ENCODE results near the gene BSX. TPM values are rescaled to one million over a fixed set of nuclear protein-coding genes. Genes with fewer than 3 reads are reported as not detected.

BSX gene
- total RNA-seq: not detected

- Histone ChIP-seq H3K36me3 (no peaks in the 10 kb centered on the region), H3K27ac (no peak within 1 kb of the TSS), H3K4me3 (no peak within 1 kb of the TSS), H3K4me1 (peaks cover 0 to 20% (median 14%) of the 10 kb centered on the region in 4 donors), H3K27me3 (peaks cover 100% of the 10 kb centered on the region), H3K9me3 (no peaks in the 10 kb centered on the region)
- TF ChIP-seq CTCF (IDR thresholded peaks at IDR 0.05) (no peak), EP300 (IDR thresholded peaks at IDR 0.05; ENCODE audit: low read depth) (no peak), POLR2A (IDR thresholded peaks at IDR 0.05) (no peak), POLR2AphosphoS5 (IDR thresholded peaks at IDR 0.05) (no peak)
- WGBS, 2 donors (ENCODE audit: low coverage in 1 of 2): 9% methylated on average over 35 of the region's 35 CpGs; no CpG with 5 or more reads in 1 of the 2 donors
- in situ Hi-C loops (cut with MboI; ENCODE audit: low pct_ligation_motif_present in 1 of 4, low pct_unique_long_range_greater_than_20kb in 1 of 4, low sequenced_read_pairs in 3 of 4): no loop called here
- DNase-seq: peak; percentile 12
- intact Hi-C loops (cut with DNase I; ENCODE audit: low total_unique reads): no loop called here
These were observed at the start of gene BSX for GRCh38 chr11:122981388-122982264. TSS of gene BSX (minus strand) at chr11:122981834. CDS start at chr11:122981671, 163 bp downstream.

GRCh38 chr11:123030517-123030916, 48.9 kb upstream of the BSX start:
- DNase-seq: no peak
- H3K9me3 ChIP-seq: no peaks in the 10 kb centered on the region
- in situ Hi-C loops (cut with MboI; ENCODE audit: low pct_ligation_motif_present in 1 of 4, low pct_unique_long_range_greater_than_20kb in 1 of 4, low sequenced_read_pairs in 3 of 4): loop anchor here in 3 of 4 donors (10.0 to 25.0 kb wide), 3 partner anchors 166 to 418 kb away; no protein-coding TSS in a partner anchor
- intact Hi-C loops (cut with DNase I; ENCODE audit: low total_unique reads): no loop called here
- WGBS, 2 donors (ENCODE audit: low coverage in 1 of 2): 77 to 79% methylated on average over 3 to 4 of the region's 4 CpGs
- no peak overlapping the region for H3K4me3 ChIP-seq
- H3K36me3 ChIP-seq: no peaks in the 10 kb centered on the region
- TF ChIP-seq EP300 (IDR thresholded peaks at IDR 0.05; ENCODE audit: low read depth) (no peak), POLR2AphosphoS5 (IDR thresholded peaks at IDR 0.05) (no peak), CTCF (IDR thresholded peaks at IDR 0.05) (no peak), POLR2A (IDR thresholded peaks at IDR 0.05) (no peak)
- no peaks in the 10 kb centered on the region for H3K4me1 ChIP-seq
- no peak overlapping the region for H3K27ac ChIP-seq
- H3K27me3 ChIP-seq: no peaks in the 10 kb centered on the region

GRCh38 chr11:123020968-123021367, 39.3 kb upstream of the BSX start:
- TF ChIP-seq POLR2A (IDR thresholded peaks at IDR 0.05) (no peak), EP300 (IDR thresholded peaks at IDR 0.05; ENCODE audit: low read depth) (no peak), POLR2AphosphoS5 (IDR thresholded peaks at IDR 0.05) (no peak), CTCF (IDR thresholded peaks at IDR 0.05) (peak in 3 of 5 experiments; percentile 32 to 35 (median 33))
- no peak overlapping the region for H3K27ac ChIP-seq
- WGBS, 2 donors (ENCODE audit: low coverage in 1 of 2): 30 to 57% methylated on average over 2 of the region's 2 CpGs
- in situ Hi-C loops (cut with MboI; ENCODE audit: low pct_ligation_motif_present in 1 of 4, low pct_unique_long_range_greater_than_20kb in 1 of 4, low sequenced_read_pairs in 3 of 4) (loop anchor here (5.0 to 25.0 kb wide), 4 partner anchors 149 to 434 kb away; no protein-coding TSS in a partner anchor), intact Hi-C loops (cut with DNase I; ENCODE audit: low total_unique reads) (loop anchor here (5.0 kb wide), 1 partner anchor 159 kb away; no protein-coding TSS in a partner anchor)
- no peaks in the 10 kb centered on the region for H3K36me3 ChIP-seq
- H3K27me3 ChIP-seq: peaks cover 17% of the 10 kb centered on the region
- peak; percentile 10 for DNase-seq
- peaks cover 0 to 10% (median 3%) of the 10 kb centered on the region in 4 donors for H3K4me1 ChIP-seq
- no peaks in the 10 kb centered on the region for H3K9me3 ChIP-seq
- H3K4me3 ChIP-seq: no peak overlapping the region

- no peaks in the 10 kb centered on the region for H3K36me3 ChIP-seq
- in situ Hi-C loops (cut with MboI; ENCODE audit: low pct_ligation_motif_present in 1 of 4, low pct_unique_long_range_greater_than_20kb in 1 of 4, low sequenced_read_pairs in 3 of 4): loop anchor here in 2 of 4 donors (25.0 kb wide), 2 partner anchors 156 to 431 kb away; no protein-coding TSS in a partner anchor
- 84% methylated on average over 9 of the region's 9 CpGs; no CpG with 5 or more reads in 1 of the 2 donors for WGBS, 2 donors (ENCODE audit: low coverage in 1 of 2)
- peaks cover 0 to 10% (median 3%) of the 10 kb centered on the region in 4 donors for H3K4me1 ChIP-seq
- H3K27ac ChIP-seq: no peak overlapping the region
- peaks cover 8% of the 10 kb centered on the region for H3K27me3 ChIP-seq
- no peak overlapping the region for H3K4me3 ChIP-seq
- DNase-seq: no peak
- intact Hi-C loops (cut with DNase I; ENCODE audit: low total_unique reads): no loop called here
- no peaks in the 10 kb centered on the region for H3K9me3 ChIP-seq
- TF ChIP-seq CTCF (IDR thresholded peaks at IDR 0.05): no peak
- TF ChIP-seq EP300 (IDR thresholded peaks at IDR 0.05; ENCODE audit: low read depth): no peak
- TF ChIP-seq POLR2AphosphoS5 (IDR thresholded peaks at IDR 0.05): no peak
- TF ChIP-seq POLR2A (IDR thresholded peaks at IDR 0.05): no peak
These were observed 37.1 kb upstream of the BSX start for GRCh38 chr11:123018702-123019101.
